Neutrophil (primary cell): ENCODE data around the gene PRKN.

Source experiments
- H3K27ac ChIP-seq: fragments of 200-600 bp; sonication (generic); 2 replicates; pipeline ENCODE4 v1.5.1; 2016; ENCODE audit warnings: mild to moderate bottlenecking, moderate library complexity
- H3K27me3 ChIP-seq: fragments of 200-600 bp; sonication (generic); 2 replicates; pipeline ENCODE4 v1.6.0; 2016; ENCODE audit warnings: mild to moderate bottlenecking
- H3K36me3 ChIP-seq: fragments of 200-600 bp; sonication (generic); 2 replicates; pipeline ENCODE4 v1.5.1; 2017
- H3K4me1 ChIP-seq, 2 experiments: fragments of 200-600 bp in 1 of 2; sonication (generic) in 1 of 2; 1 replicate in 1 of 2; 2 replicates in 1 of 2; pipeline versions ENCODE4 v1.5.1 to v1.6.1; 2013 to 2016; ENCODE audit warnings: low read depth in 1 of 2, low read length in 1 of 2, mild to moderate bottlenecking in 1 of 2, moderate library complexity in 1 of 2; ENCODE audit not compliant: control insufficient read depth in 1 of 2, insufficient read depth in 1 of 2
- H3K4me3 ChIP-seq, 2 experiments: fragments of 200-600 bp in 1 of 2; sonication (generic) in 1 of 2; 1 replicate in 1 of 2; 2 replicates in 1 of 2; pipeline ENCODE4 v1.5.1; 2013 to 2016; ENCODE audit warnings: low read depth in 1 of 2, low read length in 1 of 2, mild to moderate bottlenecking in 1 of 2, moderate library complexity in 1 of 2
- H3K9me3 ChIP-seq: fragments of 200-600 bp; sonication (generic); 2 replicates; pipeline ENCODE4 v1.5.1; 2016
- TF ChIP-seq, protein P1 (sequence below): fragments of 200-600 bp; sonication (generic); IDR thresholded peaks from 2 replicates; pipeline ENCODE4 v1.5.1; 2016; ENCODE audit warnings: antibody characterized with exemption

The PRKN gene

DNA sequence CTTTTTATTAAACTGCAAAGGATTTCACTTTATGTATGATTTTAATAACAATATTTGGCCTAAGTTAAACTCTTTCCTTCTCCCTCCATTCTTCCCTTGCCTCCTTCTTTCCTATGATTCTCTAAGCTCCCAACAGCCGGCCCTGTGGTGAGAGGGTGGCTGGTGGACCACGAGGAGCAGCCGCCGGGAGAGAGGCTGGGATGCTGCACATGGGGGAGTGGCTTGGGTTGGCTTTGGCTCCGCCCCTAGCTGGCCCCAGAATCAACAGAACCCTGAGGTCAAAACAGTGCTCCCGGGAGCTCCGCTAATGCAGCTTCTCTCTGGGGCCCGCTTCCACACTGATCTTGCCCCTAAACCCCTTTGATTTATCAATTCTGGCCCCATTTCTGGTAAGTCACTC, 1063.9 kb downstream of the PRKN start:
- Histone ChIP-seq H3K27ac (no peak overlapping the region), H3K27me3 (no peaks in the 10 kb centered on the region), H3K4me3 (no peak overlapping the region), H3K4me1 (no peaks in the 10 kb centered on the region), H3K9me3 (no peaks in the 10 kb centered on the region), H3K36me3 (no peaks in the 10 kb centered on the region)
- TF ChIP-seq, protein P1, sequence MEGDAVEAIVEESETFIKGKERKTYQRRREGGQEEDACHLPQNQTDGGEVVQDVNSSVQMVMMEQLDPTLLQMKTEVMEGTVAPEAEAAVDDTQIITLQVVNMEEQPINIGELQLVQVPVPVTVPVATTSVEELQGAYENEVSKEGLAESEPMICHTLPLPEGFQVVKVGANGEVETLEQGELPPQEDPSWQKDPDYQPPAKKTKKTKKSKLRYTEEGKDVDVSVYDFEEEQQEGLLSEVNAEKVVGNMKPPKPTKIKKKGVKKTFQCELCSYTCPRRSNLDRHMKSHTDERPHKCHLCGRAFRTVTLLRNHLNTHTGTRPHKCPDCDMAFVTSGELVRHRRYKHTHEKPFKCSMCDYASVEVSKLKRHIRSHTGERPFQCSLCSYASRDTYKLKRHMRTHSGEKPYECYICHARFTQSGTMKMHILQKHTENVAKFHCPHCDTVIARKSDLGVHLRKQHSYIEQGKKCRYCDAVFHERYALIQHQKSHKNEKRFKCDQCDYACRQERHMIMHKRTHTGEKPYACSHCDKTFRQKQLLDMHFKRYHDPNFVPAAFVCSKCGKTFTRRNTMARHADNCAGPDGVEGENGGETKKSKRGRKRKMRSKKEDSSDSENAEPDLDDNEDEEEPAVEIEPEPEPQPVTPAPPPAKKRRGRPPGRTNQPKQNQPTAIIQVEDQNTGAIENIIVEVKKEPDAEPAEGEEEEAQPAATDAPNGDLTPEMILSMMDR, result no peak

DNA sequence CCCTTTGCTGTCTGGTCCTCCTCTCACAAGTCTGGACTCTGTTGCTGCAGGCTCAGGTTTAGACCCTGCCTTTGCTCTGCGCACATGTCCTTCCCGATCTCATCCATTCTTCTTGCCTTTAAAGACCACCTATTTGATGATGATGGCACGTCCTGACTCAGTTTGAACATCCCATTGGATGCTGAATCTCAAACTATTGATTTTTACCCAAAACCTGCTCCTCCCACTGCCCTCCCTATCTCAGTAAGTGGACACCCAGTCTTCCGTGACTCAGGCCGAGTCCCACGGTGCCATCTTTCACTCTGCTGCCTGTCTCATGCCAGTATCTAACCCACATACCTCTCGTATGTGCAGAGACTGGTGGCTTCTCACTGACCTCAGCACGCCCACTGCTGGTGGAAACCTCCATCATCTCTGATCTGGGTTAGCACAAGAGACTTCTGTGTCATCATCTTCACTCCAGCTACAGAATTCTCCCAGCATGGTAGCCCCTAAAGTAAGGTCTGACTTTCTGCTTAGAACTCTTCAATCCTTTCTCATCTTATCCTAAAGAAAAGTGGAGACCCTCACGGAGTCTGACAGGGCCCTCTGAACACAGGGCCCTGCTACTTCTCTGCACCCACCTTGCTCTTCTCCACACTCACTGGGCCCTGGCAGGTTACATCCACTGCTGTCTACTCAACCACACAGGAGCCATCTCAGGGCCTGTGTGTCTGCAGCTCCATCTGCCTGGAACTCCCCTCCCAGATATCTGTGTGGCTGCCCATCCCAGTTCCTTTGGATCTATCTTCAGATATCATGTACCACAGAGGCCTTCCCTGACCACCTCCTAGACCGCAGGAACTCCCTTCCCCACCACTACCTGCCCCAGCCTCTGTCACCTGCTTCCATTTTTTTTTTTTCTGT, 1066.6 kb downstream of the PRKN start:
- Histone ChIP-seq H3K36me3 (no peaks in the 10 kb centered on the region), H3K4me3 (no peak overlapping the region), H3K27ac (no peak overlapping the region), H3K9me3 (no peaks in the 10 kb centered on the region), H3K4me1 (no peaks in the 10 kb centered on the region), H3K27me3 (no peaks in the 10 kb centered on the region)
- TF ChIP-seq, protein P1, result no peak

DNA sequence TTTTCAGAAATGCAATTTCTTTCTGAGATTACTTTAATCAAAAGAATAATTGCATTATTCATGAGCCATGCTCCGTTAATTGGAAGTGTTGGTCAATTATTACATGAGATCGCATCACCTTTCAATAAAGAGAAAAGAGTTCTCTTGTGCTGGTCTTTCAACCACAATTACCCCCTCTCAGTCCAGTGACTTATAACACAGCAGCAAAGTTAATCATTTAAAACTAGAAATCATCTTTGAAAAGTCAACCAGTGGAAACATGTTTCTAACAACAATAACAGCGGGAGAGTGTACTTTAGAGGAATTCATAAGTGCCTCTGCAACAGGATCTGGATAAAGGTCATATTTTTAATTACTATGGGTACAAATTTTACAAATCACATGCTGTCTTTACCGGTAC, 1069.4 kb downstream of the PRKN start:
- no peaks in the 10 kb centered on the region for H3K36me3 ChIP-seq
- H3K4me3 ChIP-seq, result no peak overlapping the region
- no peaks in the 10 kb centered on the region for H3K9me3 ChIP-seq
- H3K27ac ChIP-seq, result no peak overlapping the region
- H3K27me3 ChIP-seq, result no peaks in the 10 kb centered on the region
- no peaks in the 10 kb centered on the region for H3K4me1 ChIP-seq
- TF ChIP-seq, protein P1, result no peak

DNA sequence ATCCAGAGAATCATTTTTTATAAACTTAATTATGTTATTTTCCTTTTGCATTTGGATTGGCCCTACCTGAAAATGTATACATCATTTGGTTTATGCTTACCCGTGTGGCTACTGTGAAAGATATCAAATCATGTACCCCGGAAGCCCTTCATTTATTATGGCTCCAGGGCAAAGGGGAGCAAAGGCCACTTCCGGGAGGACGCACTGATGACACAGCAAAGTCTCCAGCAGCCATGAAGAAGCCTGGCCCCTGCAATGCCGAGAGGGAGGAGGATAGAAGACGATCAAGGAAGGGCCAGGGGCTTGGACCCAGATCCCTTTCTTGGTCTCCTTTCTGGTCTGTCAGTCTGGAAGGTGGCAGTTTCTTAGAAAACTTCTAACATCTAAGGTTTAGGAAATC, 1073.4 kb downstream of the PRKN start:
- H3K27ac ChIP-seq, result no peak overlapping the region
- H3K27me3 ChIP-seq, result no peaks in the 10 kb centered on the region
- no peak overlapping the region for H3K4me3 ChIP-seq
- TF ChIP-seq, protein P1, result no peak
- H3K36me3 ChIP-seq, result no peaks in the 10 kb centered on the region
- H3K9me3 ChIP-seq, result no peaks in the 10 kb centered on the region
- no peaks in the 10 kb centered on the region for H3K4me1 ChIP-seq

DNA sequence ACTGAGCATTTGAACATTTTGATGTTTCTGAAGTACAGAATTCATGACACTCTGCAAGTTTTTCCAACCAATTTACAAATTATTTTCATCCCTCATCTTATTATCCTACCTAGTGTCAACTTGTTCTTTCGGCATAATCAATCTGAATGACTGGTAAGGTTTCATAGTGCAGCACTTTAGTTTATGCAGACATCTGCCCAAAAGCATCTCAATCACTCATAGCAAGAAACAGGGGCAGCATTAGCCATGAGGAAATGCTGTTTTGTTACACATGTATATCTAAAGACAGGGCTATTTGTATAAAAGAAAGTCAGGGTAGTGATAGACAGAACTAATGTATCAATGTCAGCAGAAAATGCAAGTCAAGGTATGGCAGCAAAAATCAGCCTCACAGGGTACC, 1075.6 kb downstream of the PRKN start:
- TF ChIP-seq, protein P1, result no peak
- Histone ChIP-seq H3K4me1 (no peaks in the 10 kb centered on the region), H3K27me3 (no peaks in the 10 kb centered on the region), H3K27ac (no peak overlapping the region), H3K9me3 (no peaks in the 10 kb centered on the region), H3K36me3 (no peaks in the 10 kb centered on the region), H3K4me3 (no peak overlapping the region)
